K562 (cell line): ENCODE results near the gene GNG3. TPM values are rescaled to one million over a fixed set of nuclear protein-coding genes. Genes with fewer than 3 reads are reported as not detected.
A peak's percentile ranks its signal among the peaks of the same experiment; 100 is the strongest.

ENCODE experiments used
- ATF1 ChIP-seq, 2 experiments: fragments of 450-650 bp in 1 of 2; IDR thresholded peaks; 2 replicates each; pipeline ENCODE4 v1.6.1; 2016; ENCODE audit warnings: missing compliant biosample characterization in 1 of 2, missing genetic modification characterization in 1 of 2
- CBX2 ChIP-seq: fragments of 200-600 bp; sonication (generic); IDR thresholded peaks from one replicate; pipeline ENCODE4 v1.6.1; 2012; ENCODE audit warnings: mild to moderate bottlenecking, low read length, inconsistent platforms; ENCODE audit not compliant: insufficient read depth, poor library complexity, severe bottlenecking
- ETV1 ChIP-seq: fragments of 450-650 bp; conservative IDR thresholded peaks from 2 replicates; pipeline ENCODE4 v1.6.1; 2016; ENCODE audit warnings: missing genetic modification characterization, control low read depth, low read depth, missing compliant biosample characterization
- FOS ChIP-seq: IDR thresholded peaks from 3 replicates; pipeline ENCODE4 v1.6.1; 2011; ENCODE audit not compliant: insufficient read length; ENCODE audit errors: extremely low read depth
- FOXK2 ChIP-seq, 2 experiments: fragments of 450-650 bp; IDR thresholded peaks in 1 of 2; conservative IDR thresholded peaks in 1 of 2; 2 replicates each; pipeline ENCODE4 v1.6.1; 2016; ENCODE audit warnings: low read depth in 2 of 2, mild to moderate bottlenecking in 1 of 2
- GTF2F1 ChIP-seq: IDR thresholded peaks from 2 replicates; pipeline ENCODE4 v1.6.1; 2011; ENCODE audit warnings: low read depth, low read length, improper control_type of control experiment
- KDM4B ChIP-seq, 2 experiments: fragments of 450-650 bp in 1 of 2; sonication (generic) in 1 of 2; IDR thresholded peaks; 2 replicates each; pipeline ENCODE4 v1.6.1; 2016 to 2017; ENCODE audit warnings: borderline replicate concordance in 2 of 2, antibody characterized with exemption in 1 of 2, low read depth in 1 of 2, mild to moderate bottlenecking in 1 of 2
- MED1 ChIP-seq: sonication (generic); formaldehyde crosslinking; IDR thresholded peaks from 2 replicates; pipeline ENCODE4 v1.8.1; 2023; ENCODE audit warnings: missing genetic modification reagents, borderline replicate concordance
- MTA3 ChIP-seq: fragments of 450-650 bp; formaldehyde crosslinking; IDR thresholded peaks from 2 replicates; pipeline ENCODE4 v1.6.1; 2017; ENCODE audit warnings: mild to moderate bottlenecking, borderline replicate concordance
- MYBL2 ChIP-seq, 2 experiments: fragments of 450-650 bp in 1 of 2; sonication (generic) in 1 of 2; formaldehyde crosslinking in 1 of 2; IDR thresholded peaks; 2 replicates each; pipeline versions ENCODE4 v1.6.1 to v1.8.1; 2017 to 2022; ENCODE audit warnings: borderline replicate concordance in 1 of 2, inconsistent platforms in 1 of 2, low read depth in 1 of 2, mild to moderate bottlenecking in 1 of 2, missing genetic modification reagents in 1 of 2, moderate library complexity in 1 of 2
- NCOA1 ChIP-seq: fragments of 450-650 bp; IDR thresholded peaks from 2 replicates; pipeline ENCODE4 v1.6.1; 2016; ENCODE audit warnings: low read depth
- NRF1 ChIP-seq, 2 experiments: fragments of 450-650 bp; IDR thresholded peaks in 1 of 2; conservative IDR thresholded peaks in 1 of 2; 2 replicates each; pipeline ENCODE4 v1.6.1; 2014; ENCODE audit warnings: mild to moderate bottlenecking in 2 of 2
- PCBP1 ChIP-seq: fragments of 200-400 bp; formaldehyde crosslinking; IDR thresholded peaks from 2 replicates; pipeline ENCODE4 v1.6.1; 2018; ENCODE audit warnings: mild to moderate bottlenecking, low read depth, low read length; ENCODE audit not compliant: poor library complexity, severe bottlenecking
- SP1 ChIP-seq: sonication (generic); formaldehyde crosslinking; IDR thresholded peaks from 2 replicates; pipeline ENCODE4 v1.8.1; 2022; ENCODE audit warnings: mild to moderate bottlenecking, missing genetic modification reagents
- SP2 ChIP-seq: IDR thresholded peaks from 2 replicates; pipeline ENCODE4 v1.6.1; 2011; ENCODE audit warnings: mild to moderate bottlenecking, low read depth, low read length, moderate library complexity; ENCODE audit not compliant: poor library complexity, severe bottlenecking; ENCODE audit errors: extremely low read depth
- TSC22D4 ChIP-seq: fragments of 450-650 bp; IDR thresholded peaks from 2 replicates; pipeline ENCODE4 v1.6.1; 2016; ENCODE audit warnings: missing genetic modification characterization, missing biosample characterization, control low read depth
- ZHX1 ChIP-seq: fragments of 150-350 bp; conservative IDR thresholded peaks from 2 replicates; pipeline ENCODE4 v1.6.1; 2014; ENCODE audit warnings: low read length
- ZMIZ1 ChIP-seq, 2 experiments: fragments of 150-350 bp in 1 of 2; IDR thresholded peaks; 2 replicates each; pipeline ENCODE4 v1.6.1; 2012 to 2016; ENCODE audit warnings: low read depth in 2 of 2, low read length in 2 of 2, mild to moderate bottlenecking in 1 of 2, moderate library complexity in 1 of 2
- ZNF444 ChIP-seq: fragments of 250-450 bp; sonication (Bioruptor Pico); IDR thresholded peaks from 2 replicates; pipeline ENCODE4 v1.4.0; 2020; ENCODE audit warnings: mild to moderate bottlenecking, moderate library complexity
- polyA plus RNA-seq, 8 experiments: library from polyadenylated mRNA; depleted of rRNA in 4 of 8; stranded (reverse) in 5 of 8; unstranded in 3 of 8; fragments of >200 nt; fragmentation: Nextera tagmentation in 2 of 8; fragmentation: Illumina TruSeq in 1 of 8; extraction: Ambion mirVana in 2 of 8; extraction: Trizol in 1 of 8; gene quantifications; 2 replicates each; pipeline versions ENCODE4 v1.2.1 to v1.2.3, GENCODE V29; 2011 to 2014; ENCODE audit warnings: inconsistent platforms in 1 of 8, missing spikeins in 1 of 8
- total RNA-seq, 7 experiments: library from RNA; depleted of rRNA in 6 of 7; stranded (reverse); fragments of >200 nt in 6 of 7; fragmentation: Illumina TruSeq in 2 of 7; extraction: Trizol in 2 of 7; gene quantifications; 2 replicates each; pipeline versions ENCODE4 v1.2.1 to v1.2.3, GENCODE V29; 2011 to 2021; ENCODE audit warnings: low replicate concordance in 1 of 7

The GNG3 gene
- total and polyA plus RNA-seq, 9 of the 15 experiments (the other 6 are each of a cell fraction or from before 2014, with no cell fraction given) = 0.07 TPM; not detected in 8

- TF ChIP-seq NCOA1 (no peak), ZHX1 (no peak), SP2 (peak; percentile 26), SP1 (peak; percentile 53; the same call in 1 of the 2 replicates), FOS (peak; percentile 93), CBX2 (no peak), ATF1 (CRISPR knock-in tag; IDR thresholded peaks at IDR 0.05) (no peak), ATF1 (tag; IDR thresholded peaks at IDR 0.05) (no peak), ZMIZ1 (IDR thresholded peaks at IDR 0.05; ENCODE audit: low read depth in 2 of 2, low read length in 2 of 2) (no peak), ZNF444 (no peak), MYBL2 (IDR thresholded peaks at IDR 0.05; ENCODE audit: low read depth) (peak; percentile 88), MYBL2 (CRISPR knock-in tag; IDR thresholded peaks at IDR 0.05; ENCODE audit: borderline replicate concordance) (no peak), GTF2F1 (peak; percentile 85; the same call in 1 of the 2 replicates), TSC22D4 (tag) (no peak), MED1 (CRISPR knock-in tag) (no peak), ETV1 (tag) (no peak), FOXK2 (conservative IDR thresholded peaks at IDR 0.05 in 1 of 2, IDR thresholded peaks at IDR 0.05 in 1 of 2; ENCODE audit: low read depth in 2 of 2) (0 out of 4 replicates have a peak, but pooled peaks of 1 of the 2 experiments have one; percentile 31), MTA3 (no peak), PCBP1 (no peak), KDM4B (IDR thresholded peaks at IDR 0.05; ENCODE audit: borderline replicate concordance in 2 of 2, low read depth in 1 of 2) (no peak), NRF1 (conservative IDR thresholded peaks at IDR 0.05 in 1 of 2, IDR thresholded peaks at IDR 0.05 in 1 of 2) (no peak)
- TF ChIP-seq, all 486 proteins: peak for 24
These were observed 20.3 kb downstream of the GNG3 start (continued) for GRCh38 chr11:62727872-62728170.
